ENCODE measurements around the gene CCDC149.

Gene CCDC149

GRCh38 chr4:24887881-24888430 lies 24.9 kb downstream of the CCDC149 start:
- in situ Hi-C loops (cut with HindIII; ENCODE audit: low pct_unique_long_range_greater_than_20kb, low sequenced_read_pairs) = no loop called here
- DNase-seq (ENCODE audit: low read depth in 1 of 2, low spot score in 1 of 2) = no peak
- TF ChIP-seq JUND (IDR thresholded peaks at IDR 0.05; ENCODE audit: low read depth) = no peak

DNA sequence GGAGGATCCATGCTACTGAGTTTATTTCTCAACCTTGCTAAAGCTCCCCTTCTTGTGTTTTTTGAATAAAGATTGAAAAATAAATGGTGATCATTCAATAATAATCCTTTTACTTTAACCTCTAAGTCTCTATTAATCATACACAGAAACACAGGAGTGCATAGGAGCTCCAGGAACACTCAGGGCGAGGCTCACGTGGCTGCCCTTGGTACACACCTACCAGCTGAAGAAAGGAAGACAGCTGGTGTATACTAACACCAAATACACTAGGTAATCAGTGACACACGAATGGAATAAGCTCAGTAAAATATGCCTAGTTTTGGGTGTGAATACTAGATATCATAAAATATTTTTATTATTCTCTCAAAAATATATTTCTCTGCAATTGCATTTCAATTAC lies 26.2 kb downstream of the CCDC149 start:
- no peak for TF ChIP-seq JUND (IDR thresholded peaks at IDR 0.05; ENCODE audit: low read depth)
- no peak for DNase-seq (ENCODE audit: low read depth in 1 of 2, low spot score in 1 of 2)
- in situ Hi-C loops (cut with HindIII; ENCODE audit: low pct_unique_long_range_greater_than_20kb, low sequenced_read_pairs) = no loop called here

DNA sequence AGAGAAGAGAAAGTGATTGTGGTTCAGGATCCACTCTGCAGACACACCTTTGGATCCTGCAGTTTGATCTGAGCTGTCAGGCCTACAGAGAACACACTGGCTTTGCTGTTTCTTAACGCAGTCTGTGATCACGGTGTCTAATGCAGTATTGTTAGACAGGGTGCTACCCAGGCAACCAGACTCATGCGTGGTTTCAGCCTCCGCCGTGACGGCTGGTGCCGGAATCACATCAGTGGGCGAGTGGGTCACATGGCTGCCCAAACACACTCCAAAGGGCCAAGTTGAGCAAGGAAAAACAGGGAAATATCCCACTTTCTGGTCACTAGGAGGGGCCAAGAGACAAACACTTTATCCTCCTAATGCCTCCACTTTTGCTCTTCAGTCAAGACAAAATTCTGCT lies 27.5 kb downstream of the CCDC149 start:
- TF ChIP-seq JUND (IDR thresholded peaks at IDR 0.05; ENCODE audit: low read depth) = no peak
- DNase-seq (ENCODE audit: low read depth in 1 of 2, low spot score in 1 of 2) = no peak
- in situ Hi-C loops (cut with HindIII; ENCODE audit: low pct_unique_long_range_greater_than_20kb, low sequenced_read_pairs) = no loop called here

GRCh38 chr4:24884902-24885301 lies 27.9 kb downstream of the CCDC149 start:
- no peak for TF ChIP-seq JUND (IDR thresholded peaks at IDR 0.05; ENCODE audit: low read depth)
- DNase-seq (ENCODE audit: low read depth in 1 of 2, low spot score in 1 of 2) = no peak
- in situ Hi-C loops (cut with HindIII; ENCODE audit: low pct_unique_long_range_greater_than_20kb, low sequenced_read_pairs) = no loop called here

GRCh38 chr4:24881508-24882196 lies 31.2 kb downstream of the CCDC149 start:
- in situ Hi-C loops (cut with HindIII; ENCODE audit: low pct_unique_long_range_greater_than_20kb, low sequenced_read_pairs) = no loop called here
- DNase-seq (ENCODE audit: low read depth in 1 of 2, low spot score in 1 of 2) = no peak
- TF ChIP-seq JUND (IDR thresholded peaks at IDR 0.05; ENCODE audit: low read depth) = no peak

GRCh38 chr4:24880186-24880585 lies 32.7 kb downstream of the CCDC149 start:
- in situ Hi-C loops (cut with HindIII; ENCODE audit: low pct_unique_long_range_greater_than_20kb, low sequenced_read_pairs) = no loop called here

DNA sequence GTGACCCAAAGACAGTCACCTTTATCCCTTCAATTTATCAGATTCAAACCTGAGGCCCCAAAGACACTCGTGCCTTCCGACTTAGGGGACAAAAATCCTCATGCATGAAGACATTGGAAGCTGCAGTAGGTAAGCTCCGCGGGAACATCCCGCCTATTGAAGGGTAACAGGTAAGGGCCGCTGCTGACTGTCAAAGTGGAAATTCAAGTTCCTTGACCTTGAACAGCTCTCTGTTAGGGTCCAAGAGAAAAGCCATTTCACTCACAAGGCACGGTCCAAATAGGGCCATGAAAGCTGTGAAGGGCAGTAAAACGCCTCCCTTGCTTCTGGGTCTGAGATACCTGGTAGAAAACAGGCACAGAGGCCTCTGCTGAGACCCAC lies 34.2 kb downstream of the CCDC149 start:
- no peak for TF ChIP-seq JUND (IDR thresholded peaks at IDR 0.05; ENCODE audit: low read depth)
- DNase-seq (ENCODE audit: low read depth in 1 of 2, low spot score in 1 of 2) = no peak
- in situ Hi-C loops (cut with HindIII; ENCODE audit: low pct_unique_long_range_greater_than_20kb, low sequenced_read_pairs) = no loop called here

More at GRCh38 chr4:24880186-24880585, 32.7 kb downstream of the CCDC149 start:
- TF ChIP-seq JUND (IDR thresholded peaks at IDR 0.05; ENCODE audit: low read depth) = no peak
- DNase-seq (ENCODE audit: low read depth in 1 of 2, low spot score in 1 of 2) = no peak

GRCh38 chr4:24877868-24878635 lies 34.8 kb downstream of the CCDC149 start:
- TF ChIP-seq JUND (IDR thresholded peaks at IDR 0.05; ENCODE audit: low read depth) = no peak
- DNase-seq (ENCODE audit: low read depth in 1 of 2, low spot score in 1 of 2) = no peak
- in situ Hi-C loops (cut with HindIII; ENCODE audit: low pct_unique_long_range_greater_than_20kb, low sequenced_read_pairs) = no loop called here

DNA sequence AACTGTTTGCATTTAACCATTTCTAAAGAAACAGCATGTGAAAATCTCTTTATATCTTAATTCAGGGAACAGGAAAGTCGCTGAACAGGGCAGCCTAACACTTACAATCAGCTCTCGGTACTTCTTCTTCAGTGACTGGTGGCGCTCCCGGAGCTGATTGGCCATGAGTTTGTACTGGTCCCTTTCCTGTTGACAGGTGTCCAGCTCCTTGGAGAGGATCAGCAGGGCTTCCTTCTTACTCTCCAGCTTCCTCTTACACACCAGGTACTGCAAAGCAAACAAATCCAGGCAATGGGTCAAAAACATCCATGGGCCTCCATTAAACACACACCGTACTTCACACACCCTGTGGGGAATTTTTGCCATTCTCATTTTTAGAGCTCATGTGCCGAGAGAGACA lies 36.4 kb downstream of the CCDC149 start:
- no peak for TF ChIP-seq JUND (IDR thresholded peaks at IDR 0.05; ENCODE audit: low read depth)
- peak; percentile 13 to 44 for DNase-seq (ENCODE audit: low read depth in 1 of 2, low spot score in 1 of 2)
- in situ Hi-C loops (cut with HindIII; ENCODE audit: low pct_unique_long_range_greater_than_20kb, low sequenced_read_pairs) = no loop called here

- in situ Hi-C loops (cut with HindIII; ENCODE audit: low pct_unique_long_range_greater_than_20kb, low sequenced_read_pairs) = no loop called here
These were observed 40.1 kb downstream of the CCDC149 start for GRCh38 chr4:24872720-24873119.

DNA sequence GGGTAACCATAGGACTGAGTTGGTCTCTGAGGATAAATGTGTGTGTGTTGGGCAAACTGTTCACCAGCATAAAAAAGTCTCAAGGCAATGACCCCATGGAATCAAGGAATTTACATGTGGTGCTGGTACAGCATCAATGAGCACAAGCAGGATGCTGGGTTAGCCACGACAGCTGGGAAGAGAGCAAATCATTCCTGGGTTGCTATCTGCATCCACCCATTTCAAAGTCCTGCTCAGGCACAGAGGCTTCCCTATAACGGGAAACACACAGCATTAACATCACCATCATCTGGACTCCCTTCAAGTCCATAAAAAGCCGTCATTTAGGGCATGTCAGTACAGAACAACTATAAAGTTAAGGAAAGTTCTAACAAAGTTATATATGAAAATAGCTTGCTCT lies 41.6 kb downstream of the CCDC149 start:
- TF ChIP-seq JUND (IDR thresholded peaks at IDR 0.05; ENCODE audit: low read depth) = no peak
- no peak for DNase-seq (ENCODE audit: low read depth in 1 of 2, low spot score in 1 of 2)
- in situ Hi-C loops (cut with HindIII; ENCODE audit: low pct_unique_long_range_greater_than_20kb, low sequenced_read_pairs) = no loop called here

More at GRCh38 chr4:24872720-24873119, 40.1 kb downstream of the CCDC149 start:
- DNase-seq (ENCODE audit: low read depth in 1 of 2, low spot score in 1 of 2) = no peak
- no peak for TF ChIP-seq JUND (IDR thresholded peaks at IDR 0.05; ENCODE audit: low read depth)

GRCh38 chr4:24867766-24868296 lies 45.0 kb downstream of the CCDC149 start:
- in situ Hi-C loops (cut with HindIII; ENCODE audit: low pct_unique_long_range_greater_than_20kb, low sequenced_read_pairs) = no loop called here
- no peak for DNase-seq (ENCODE audit: low read depth in 1 of 2, low spot score in 1 of 2)

GRCh38 chr4:24867251-24867650 lies 45.6 kb downstream of the CCDC149 start:
- in situ Hi-C loops (cut with HindIII; ENCODE audit: low pct_unique_long_range_greater_than_20kb, low sequenced_read_pairs) = no loop called here
- DNase-seq (ENCODE audit: low read depth in 1 of 2, low spot score in 1 of 2) = no peak
- no peak for TF ChIP-seq JUND (IDR thresholded peaks at IDR 0.05; ENCODE audit: low read depth)

More at GRCh38 chr4:24867766-24868296, 45.0 kb downstream of the CCDC149 start:
- TF ChIP-seq JUND (IDR thresholded peaks at IDR 0.05; ENCODE audit: low read depth) = no peak
